ENCODE data around the gene LOXHD1.

DNA sequence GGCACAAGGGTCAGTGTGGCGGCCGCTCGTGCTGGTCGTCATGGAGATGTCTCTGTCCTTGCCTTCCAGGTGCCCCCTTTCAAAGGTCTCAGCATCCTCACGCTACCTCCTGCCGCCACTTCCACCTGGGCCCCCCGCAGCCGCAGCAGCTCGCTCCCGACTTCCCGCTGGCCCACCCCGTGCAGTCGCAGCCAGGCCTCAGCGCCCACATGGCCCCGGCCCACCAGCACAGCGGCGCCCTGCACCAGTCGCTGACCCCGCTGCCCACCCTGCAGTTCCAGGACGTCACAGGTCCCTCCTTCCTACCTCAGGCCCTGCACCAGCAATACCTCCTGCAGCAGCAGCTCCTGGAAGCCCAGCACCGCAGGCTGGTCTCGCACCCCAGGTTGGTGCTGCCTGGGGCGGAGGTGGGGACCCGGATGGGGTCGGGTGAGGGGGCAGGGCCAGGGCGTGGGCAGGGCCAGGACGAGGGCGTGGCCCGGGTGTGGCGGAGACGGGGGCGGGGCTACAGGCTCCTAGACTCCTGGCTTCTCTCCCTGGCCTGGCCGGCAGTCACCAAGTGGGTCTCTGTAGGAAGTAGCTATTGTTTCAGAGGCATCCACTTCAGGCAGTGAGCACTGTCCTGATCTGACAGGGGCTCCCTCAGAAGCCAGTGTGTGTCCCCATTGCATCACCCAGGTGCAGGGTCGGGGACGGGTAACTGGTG, 223.7 kb downstream of the LOXHD1 start:
- TF ChIP-seq KAT2A (conservative IDR thresholded peaks at IDR 0.05; ENCODE audit: control insufficient read depth, low read depth, low read length) (no peak), E4F1 (IDR thresholded peaks at IDR 0.05; ENCODE audit: borderline replicate concordance, partially characterized antibody) (no peak), SP1 (IDR thresholded peaks at IDR 0.05; ENCODE audit: low read depth, low read length) (no peak), BCLAF1 (IDR thresholded peaks at IDR 0.05) (no peak), CTCF (IDR thresholded peaks at IDR 0.05 in 2 of 3, conservative IDR thresholded peaks at IDR 0.05 in 1 of 3; ENCODE audit: control insufficient read depth in 2 of 3, extremely low read depth in 1 of 3, insufficient read depth in 1 of 3, low read depth in 3 of 3, low read length in 3 of 3) (no peak), CBX5 (IDR thresholded peaks at IDR 0.05; ENCODE audit: low read depth) (no peak), HSF1 (IDR thresholded peaks at IDR 0.05; ENCODE audit: low read depth, low read length) (no peak)
- TF ChIP-seq, protein P1, sequence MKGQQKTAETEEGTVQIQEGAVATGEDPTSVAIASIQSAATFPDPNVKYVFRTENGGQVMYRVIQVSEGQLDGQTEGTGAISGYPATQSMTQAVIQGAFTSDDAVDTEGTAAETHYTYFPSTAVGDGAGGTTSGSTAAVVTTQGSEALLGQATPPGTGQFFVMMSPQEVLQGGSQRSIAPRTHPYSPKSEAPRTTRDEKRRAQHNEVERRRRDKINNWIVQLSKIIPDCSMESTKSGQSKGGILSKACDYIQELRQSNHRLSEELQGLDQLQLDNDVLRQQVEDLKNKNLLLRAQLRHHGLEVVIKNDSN (IDR thresholded peaks at IDR 0.05; ENCODE audit: borderline replicate concordance, extremely low read length, insufficient read depth, low read depth, low read length), result no peak
- TF ChIP-seq, protein P2, sequence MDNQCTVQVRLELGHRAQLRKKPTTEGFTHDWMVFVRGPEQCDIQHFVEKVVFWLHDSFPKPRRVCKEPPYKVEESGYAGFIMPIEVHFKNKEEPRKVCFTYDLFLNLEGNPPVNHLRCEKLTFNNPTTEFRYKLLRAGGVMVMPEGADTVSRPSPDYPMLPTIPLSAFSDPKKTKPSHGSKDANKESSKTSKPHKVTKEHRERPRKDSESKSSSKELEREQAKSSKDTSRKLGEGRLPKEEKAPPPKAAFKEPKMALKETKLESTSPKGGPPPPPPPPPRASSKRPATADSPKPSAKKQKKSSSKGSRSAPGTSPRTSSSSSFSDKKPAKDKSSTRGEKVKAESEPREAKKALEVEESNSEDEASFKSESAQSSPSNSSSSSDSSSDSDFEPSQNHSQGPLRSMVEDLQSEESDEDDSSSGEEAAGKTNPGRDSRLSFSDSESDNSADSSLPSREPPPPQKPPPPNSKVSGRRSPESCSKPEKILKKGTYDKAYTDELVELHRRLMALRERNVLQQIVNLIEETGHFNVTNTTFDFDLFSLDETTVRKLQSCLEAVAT (IDR thresholded peaks at IDR 0.05), result no peak

Measured in GM12878 (cell line).